D721Med (cell line): Measurements from ENCODE around the gene ZNF710.

Experiments used
- DNase-seq: peaks from one replicate; pipeline ENCODE4 v3.0.0; 2011; ENCODE audit warnings: low spot score; ENCODE audit not compliant: insufficient read length
- FAIRE-seq: peaks from 2 replicates; lab custom pipeline; 2011; peaks lifted over from hg19 to GRCh38; lab: Jason Lieb, UNC
- TF ChIP-seq, protein P1 (sequence below): IDR thresholded peaks from 2 replicates; pipeline ENCODE4 v1.5.1; 2012; ENCODE audit warnings: mild to moderate bottlenecking, control low read depth; ENCODE audit not compliant: insufficient read depth; ENCODE audit errors: missing control alignments

Gene ZNF710

DNA sequence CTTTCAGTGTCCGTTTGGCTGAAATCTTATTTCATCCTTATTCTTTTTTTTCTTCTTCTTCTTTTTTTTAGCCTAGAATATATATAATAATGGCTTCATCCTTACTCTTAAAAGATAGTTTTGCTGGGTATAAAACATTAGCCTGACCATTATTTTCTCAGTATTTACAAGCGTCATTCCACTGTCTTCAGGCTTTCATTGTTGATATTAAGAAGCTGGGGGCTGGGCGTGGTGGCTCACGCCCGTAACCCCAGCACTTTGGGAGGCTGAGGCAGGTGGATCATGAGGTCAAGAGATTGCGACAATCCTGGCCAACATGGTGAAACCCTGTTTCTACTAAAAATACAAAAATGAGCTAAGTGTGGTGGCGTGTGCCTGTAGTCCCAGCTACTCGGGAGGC lies 10.6 kb downstream of the ZNF710 start:
- FAIRE-seq: no peak

DNA sequence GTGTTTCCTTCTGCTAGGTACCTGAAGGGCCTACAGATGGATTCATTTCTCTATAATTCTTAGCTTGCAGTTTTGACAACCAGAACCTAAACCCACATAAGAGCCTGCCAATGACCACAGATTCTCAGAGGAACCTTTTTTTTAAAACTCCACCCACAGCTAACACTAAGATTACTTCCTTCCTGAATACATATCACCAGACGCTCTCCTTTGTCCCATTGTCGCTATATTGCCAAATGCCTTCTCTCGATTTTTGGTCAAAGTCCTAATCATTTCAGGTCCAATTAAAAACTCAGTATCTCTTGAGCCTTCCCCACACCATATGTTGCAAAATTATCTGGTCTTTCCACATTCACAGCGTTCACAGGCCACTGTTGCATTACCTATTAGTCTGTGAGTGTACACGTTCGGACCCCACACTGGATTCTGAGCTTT lies 12.4 kb downstream of the ZNF710 start:
- TF ChIP-seq, protein P1, sequence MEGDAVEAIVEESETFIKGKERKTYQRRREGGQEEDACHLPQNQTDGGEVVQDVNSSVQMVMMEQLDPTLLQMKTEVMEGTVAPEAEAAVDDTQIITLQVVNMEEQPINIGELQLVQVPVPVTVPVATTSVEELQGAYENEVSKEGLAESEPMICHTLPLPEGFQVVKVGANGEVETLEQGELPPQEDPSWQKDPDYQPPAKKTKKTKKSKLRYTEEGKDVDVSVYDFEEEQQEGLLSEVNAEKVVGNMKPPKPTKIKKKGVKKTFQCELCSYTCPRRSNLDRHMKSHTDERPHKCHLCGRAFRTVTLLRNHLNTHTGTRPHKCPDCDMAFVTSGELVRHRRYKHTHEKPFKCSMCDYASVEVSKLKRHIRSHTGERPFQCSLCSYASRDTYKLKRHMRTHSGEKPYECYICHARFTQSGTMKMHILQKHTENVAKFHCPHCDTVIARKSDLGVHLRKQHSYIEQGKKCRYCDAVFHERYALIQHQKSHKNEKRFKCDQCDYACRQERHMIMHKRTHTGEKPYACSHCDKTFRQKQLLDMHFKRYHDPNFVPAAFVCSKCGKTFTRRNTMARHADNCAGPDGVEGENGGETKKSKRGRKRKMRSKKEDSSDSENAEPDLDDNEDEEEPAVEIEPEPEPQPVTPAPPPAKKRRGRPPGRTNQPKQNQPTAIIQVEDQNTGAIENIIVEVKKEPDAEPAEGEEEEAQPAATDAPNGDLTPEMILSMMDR: no peak

More for the DNA sequence above, 10.6 kb downstream of the ZNF710 start:
- TF ChIP-seq, protein P1: no peak
- DNase-seq: no peak

DNA sequence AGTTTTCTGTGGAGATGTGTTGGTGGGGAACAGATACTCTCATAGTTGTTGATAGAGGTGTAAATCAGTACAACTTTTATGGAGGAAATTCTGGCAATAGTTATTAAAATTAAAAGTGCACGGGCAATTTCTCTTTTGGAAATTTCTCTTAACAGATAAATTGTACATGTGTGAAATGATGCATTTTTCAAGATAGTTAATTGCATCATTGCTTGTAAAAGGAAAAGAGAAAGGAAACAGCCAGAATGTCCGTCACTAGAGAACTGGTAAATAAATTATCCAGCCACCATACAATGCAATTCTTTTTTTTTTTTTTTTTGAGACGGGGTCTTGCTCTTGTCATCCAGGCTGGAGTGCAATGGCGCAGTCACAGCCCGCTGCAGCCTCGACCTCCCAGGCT lies 14.2 kb downstream of the ZNF710 start:
- TF ChIP-seq, protein P1: no peak
- FAIRE-seq (no peak), DNase-seq (no peak)

More for the DNA sequence above, 12.4 kb downstream of the ZNF710 start:
- no peak for DNase-seq
- no peak for FAIRE-seq

- FAIRE-seq: no peak
- no peak for DNase-seq
- TF ChIP-seq, protein P1: no peak
Observed at GRCh38 chr15:90015749-90016148, 14.6 kb downstream of the ZNF710 start.

- no peak for FAIRE-seq
- DNase-seq: no peak
- TF ChIP-seq, protein P1: no peak
Observed at GRCh38 chr15:90016721-90017120, 15.6 kb downstream of the ZNF710 start.

DNA sequence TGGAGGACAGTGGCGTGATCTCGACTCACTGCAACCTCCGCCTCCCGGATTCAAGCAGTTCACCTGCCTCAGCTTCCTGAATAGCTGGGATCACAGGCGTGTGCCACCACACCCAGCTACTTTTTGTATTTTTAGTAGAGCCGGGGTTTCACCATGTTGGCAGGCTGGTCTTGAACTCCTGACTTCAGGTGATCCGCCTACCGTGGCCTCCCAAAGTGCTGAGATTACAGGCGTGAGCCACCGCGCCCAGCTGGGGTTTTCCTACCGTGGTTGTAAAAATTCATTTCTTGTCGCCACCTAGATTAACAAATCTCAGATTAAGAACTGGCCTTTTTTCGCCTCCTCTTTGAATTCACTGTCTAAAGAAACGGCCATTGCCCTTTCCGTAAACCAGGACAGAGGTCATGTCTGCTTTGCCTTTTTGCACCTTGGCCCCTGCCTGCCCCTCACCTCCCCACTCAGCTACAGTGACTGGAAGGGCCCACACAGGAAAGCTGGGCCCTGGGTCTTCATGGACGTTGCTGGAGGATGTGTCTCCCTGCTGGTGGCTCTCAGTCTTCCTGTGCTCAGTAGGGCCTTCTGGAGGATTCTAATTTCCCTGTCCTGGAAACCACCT lies 17.2 kb downstream of the ZNF710 start:
- DNase-seq (no peak), FAIRE-seq (no peak)
- TF ChIP-seq, protein P1: no peak

DNA sequence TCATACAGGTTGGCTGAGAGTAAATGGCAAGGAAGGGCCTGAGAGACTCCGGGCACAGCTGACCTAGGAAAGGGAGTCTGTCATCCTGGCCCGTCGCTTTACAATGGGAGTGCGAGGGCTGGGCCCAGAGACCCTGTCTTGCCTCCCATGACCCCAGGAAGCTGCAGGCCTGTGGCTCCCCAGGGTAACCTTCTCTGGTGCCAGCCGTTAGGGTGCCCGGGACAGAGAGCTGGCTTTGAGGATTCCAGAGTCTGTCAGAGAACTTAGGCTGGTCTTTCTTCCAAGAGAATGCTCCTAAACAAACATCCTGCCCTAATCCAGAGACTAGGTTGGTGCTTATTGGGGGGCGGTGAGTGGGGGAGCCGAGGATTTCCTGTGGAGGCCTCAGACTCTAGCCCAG lies 18.5 kb downstream of the ZNF710 start:
- FAIRE-seq (no peak), DNase-seq (no peak)
- TF ChIP-seq, protein P1: no peak
